ENCODE measurements around the gene MRPL12.

The MRPL12 gene

GRCh38 chr17:81683208-81683583 is 20.0 kb upstream of the MRPL12 start:
- no peak for DNase-seq

DNA sequence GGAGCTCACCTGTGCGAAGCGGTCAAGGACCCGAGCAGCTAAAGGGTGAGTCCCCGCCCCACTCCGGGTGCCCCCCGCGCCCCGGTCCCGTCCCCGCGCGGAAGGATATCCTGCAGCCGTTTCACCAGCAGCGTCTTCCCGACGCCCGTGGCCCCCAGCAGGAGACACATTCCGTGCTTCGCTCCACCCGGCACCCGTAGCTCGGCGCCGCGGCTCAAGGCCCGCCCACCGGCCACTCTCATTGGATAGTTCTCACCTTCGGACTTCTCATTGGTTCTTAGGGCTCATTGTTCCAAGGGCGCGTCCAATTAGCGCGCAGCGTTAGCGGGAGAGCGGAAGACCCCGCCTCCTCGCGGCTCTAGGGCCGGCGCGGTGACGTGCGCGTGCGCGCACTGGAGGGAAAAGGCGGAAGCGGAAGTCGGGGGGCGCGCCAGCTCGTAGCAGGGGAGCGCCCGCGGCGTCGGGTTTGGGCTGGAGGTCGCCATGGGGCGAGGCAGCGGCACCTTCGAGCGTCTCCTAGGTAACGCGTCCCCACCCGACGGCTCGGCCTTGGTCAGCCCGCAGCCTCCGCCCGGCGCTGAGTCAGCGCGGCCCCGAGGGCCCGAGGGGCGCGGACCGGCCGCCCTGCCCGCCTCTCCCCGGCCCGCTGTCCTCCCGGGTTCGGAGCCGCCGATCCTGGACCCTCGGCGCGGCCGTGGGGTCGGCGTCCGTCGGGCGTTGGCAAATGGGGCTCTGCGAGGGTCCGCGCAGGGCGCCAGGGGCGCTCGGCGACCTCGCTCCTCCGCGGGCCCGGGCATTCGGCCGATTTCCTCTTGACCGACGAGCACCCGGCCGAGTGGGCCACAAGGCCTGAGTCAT is 19.4 kb upstream of the MRPL12 start, which contains the start of the genes ARL16 and HGS:
Gene ARL16 (minus strand): TSS at position 214 of the 858 bp plus-strand sequence. CDS start 44 bp downstream, at position 170.
Gene HGS (plus strand): TSS at position 428 of the 858 bp plus-strand sequence. CDS start 56 bp downstream, at position 484.
- peak; percentile 61 to 85 for DNase-seq

DNA sequence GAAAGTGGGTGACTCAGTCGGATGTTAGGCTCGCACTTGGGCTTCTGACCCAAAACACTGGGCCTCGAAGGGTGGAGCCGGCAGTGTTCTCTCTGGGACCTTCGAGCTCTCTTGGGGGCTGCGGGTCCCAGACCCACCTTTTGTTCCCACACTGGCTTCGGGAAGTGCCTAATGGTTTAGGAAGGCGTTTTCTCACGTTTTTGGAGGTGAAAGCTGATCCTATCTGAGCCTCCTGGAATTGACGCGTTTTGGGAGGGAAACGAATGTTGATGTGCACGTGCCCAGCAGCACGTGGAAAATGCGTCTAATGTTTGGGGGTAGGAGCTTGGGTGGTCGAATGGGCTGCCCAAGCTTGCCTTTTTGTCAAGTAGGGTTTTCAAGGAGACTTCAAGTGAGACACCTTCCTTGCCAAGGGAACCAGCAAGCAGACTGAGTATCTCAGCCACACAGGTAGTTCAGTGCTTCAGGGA is 18.7 kb upstream of the MRPL12 start:
- DNase-seq: no peak

DNA sequence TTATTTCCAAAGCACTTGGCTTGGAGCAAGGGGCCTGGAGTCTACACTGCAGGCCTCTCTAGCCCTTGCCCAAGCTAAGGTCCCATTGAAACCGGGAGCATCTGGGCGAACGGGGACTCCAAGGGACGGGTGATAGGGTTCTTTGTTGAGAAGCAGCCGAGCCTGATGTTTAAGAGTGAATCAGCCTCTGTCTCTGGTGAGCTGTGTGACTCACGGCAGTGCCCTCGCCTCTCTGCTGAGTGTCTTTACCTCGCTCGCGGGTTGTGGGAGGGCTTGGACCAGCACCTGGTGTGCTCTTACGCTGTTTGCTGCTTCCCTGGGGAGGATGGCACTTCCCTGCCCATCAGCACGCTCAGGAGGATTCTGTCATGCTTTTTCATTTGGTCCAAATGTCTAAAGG is 18.1 kb upstream of the MRPL12 start:
- no peak for DNase-seq

DNA sequence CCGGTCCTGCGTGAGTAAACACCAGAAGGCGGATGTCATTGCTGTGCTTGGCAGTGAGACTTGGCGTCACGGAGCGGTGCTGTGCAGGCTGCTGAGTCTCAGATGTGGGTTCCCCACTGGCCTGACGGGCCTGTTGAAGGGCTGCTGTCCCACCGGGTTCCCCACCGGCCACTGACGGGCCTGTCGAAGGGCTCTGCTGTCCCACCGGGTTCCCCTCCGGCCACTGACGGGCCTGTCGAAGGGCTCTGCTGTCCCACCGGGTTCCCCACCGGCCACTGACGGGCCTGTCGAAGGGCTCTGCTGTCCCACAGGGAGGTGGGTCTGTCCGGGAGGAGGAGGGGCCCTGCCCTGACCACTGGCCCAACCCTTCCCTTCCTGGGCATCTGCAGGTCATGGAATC is 16.6 kb upstream of the MRPL12 start:
- no peak for DNase-seq

DNA sequence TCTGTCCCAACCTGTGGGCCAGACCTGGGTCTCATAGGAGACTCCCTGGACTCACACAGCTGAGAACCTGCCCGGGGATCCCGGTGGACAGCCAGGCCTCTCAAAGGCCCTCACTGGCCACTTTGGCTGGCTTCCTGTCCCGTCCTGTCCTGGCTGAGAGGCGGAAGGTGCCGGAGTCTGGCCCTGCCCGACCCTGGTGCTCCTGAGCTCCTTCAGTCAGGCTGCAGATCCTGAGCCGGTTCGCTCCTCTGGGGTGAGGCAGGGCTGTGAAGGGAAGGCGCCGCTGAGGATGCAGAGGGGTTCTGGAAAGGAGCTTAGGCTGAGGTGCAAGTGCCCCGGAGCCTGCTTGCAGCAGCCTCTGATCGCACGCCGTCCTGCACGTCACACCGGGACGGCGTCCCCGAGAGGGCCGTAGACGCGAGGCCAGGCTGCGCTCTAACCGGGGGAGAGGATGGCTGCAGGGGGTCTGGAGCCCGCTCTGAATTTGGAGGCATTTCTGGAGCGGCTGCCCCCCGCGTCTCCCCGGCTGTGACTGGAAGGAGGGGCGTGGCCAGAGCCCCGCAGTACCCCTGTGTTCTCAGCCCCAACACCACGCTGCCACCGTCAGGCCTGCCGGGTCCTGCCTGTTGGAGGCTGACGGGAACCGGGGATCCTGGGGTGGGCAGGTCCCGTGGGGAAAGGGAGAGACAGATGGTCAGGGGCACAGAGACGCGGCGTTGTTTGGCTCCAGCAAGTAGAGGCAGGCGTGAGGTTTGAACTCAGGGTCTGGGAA is 15.2 kb upstream of the MRPL12 start:
- DNase-seq: no peak

GRCh38 chr17:81688616-81689015 is 14.6 kb upstream of the MRPL12 start:
- no peak for DNase-seq

GRCh38 chr17:81690066-81690465 is 13.1 kb upstream of the MRPL12 start:
- DNase-seq: no peak

DNA sequence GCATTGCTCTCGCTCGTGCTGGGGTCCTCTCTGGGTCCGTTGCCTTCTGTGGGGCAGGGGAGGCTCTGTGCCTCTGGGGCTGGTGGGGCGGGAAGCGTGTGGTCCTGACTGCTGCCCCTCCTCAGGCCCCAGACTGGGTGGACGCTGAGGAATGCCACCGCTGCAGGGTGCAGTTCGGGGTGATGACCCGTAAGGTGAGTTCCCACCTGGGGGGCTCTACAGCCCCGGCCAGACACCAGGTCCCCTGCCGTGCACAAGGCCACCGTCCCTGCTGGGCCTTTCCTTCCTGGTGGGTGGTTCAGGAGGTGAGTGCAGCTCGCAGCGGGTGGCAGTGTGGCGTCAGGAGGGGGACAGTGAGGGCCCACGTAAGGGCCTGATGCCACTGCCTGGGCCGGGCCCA is 12.6 kb upstream of the MRPL12 start:
- no peak for DNase-seq

- no peak for DNase-seq
These were observed 12.0 kb upstream of the MRPL12 start for GRCh38 chr17:81691196-81691595.

- no peak for DNase-seq
These were observed 11.6 kb upstream of the MRPL12 start for GRCh38 chr17:81691608-81692007.

GRCh38 chr17:81693509-81694210 is 9.5 kb upstream of the MRPL12 start:
- DNase-seq: no peak

DNA sequence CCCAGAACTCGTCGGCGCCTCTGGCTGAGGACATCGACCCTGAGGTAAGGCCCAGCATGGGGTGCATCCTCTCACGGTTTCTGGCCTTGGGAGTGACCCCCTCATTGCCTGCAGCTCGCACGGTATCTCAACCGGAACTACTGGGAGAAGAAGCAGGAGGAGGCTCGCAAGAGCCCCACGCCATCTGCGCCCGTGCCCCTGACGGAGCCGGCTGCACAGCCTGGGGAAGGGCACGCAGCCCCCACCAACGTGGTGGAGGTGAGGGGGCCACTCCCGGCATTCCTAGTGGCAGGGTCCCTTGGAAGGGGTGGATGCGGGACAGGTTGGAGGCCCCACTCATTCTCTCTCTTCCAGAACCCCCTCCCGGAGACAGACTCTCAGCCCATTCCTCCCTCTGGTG is 8.4 kb upstream of the MRPL12 start:
- no peak for DNase-seq

GRCh38 chr17:81695211-81695610 is 8.0 kb upstream of the MRPL12 start:
- no peak for DNase-seq

GRCh38 chr17:81695801-81696200 is 7.4 kb upstream of the MRPL12 start:
- DNase-seq: no peak

GRCh38 chr17:81696218-81696941 is 6.8 kb upstream of the MRPL12 start:
- DNase-seq: no peak

DNA sequence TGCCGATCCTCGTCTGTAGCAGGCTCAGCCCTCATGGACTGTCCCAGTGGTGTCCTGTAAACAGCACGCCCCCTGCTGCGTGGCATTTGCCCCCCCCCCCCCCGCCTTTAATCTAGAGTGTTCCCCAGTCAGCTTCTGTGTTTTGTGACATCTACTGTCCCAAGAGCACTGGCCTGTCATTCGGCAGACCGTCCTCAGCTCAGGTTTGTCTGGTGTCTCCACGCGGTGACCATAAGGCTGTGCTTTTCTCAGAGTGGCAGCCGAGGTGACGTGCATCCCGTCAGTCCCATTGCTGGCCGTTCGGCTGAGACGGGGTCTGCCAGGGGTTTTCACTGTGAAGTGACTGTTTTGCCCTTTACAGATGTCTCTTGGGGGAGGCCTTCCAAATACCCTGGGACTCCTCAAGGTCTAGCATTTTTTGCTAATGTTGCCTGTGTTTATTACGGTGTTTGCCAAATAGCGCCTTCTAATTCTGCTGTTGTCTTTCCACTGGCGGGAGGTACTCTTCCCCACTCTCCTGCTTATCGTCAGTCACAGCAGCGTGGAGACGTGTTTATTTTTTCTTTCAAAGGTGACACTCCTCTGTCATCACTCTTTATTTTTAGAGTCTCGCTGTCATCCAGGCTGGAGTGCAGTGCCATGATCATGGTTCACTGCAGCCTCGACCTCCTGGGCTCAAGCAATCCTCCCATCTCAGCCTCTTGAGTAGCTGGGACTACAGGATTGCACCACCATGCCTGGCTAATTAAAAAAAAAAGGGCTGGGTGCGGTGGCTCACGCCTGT is 5.7 kb upstream of the MRPL12 start:
- DNase-seq: no peak

DNA sequence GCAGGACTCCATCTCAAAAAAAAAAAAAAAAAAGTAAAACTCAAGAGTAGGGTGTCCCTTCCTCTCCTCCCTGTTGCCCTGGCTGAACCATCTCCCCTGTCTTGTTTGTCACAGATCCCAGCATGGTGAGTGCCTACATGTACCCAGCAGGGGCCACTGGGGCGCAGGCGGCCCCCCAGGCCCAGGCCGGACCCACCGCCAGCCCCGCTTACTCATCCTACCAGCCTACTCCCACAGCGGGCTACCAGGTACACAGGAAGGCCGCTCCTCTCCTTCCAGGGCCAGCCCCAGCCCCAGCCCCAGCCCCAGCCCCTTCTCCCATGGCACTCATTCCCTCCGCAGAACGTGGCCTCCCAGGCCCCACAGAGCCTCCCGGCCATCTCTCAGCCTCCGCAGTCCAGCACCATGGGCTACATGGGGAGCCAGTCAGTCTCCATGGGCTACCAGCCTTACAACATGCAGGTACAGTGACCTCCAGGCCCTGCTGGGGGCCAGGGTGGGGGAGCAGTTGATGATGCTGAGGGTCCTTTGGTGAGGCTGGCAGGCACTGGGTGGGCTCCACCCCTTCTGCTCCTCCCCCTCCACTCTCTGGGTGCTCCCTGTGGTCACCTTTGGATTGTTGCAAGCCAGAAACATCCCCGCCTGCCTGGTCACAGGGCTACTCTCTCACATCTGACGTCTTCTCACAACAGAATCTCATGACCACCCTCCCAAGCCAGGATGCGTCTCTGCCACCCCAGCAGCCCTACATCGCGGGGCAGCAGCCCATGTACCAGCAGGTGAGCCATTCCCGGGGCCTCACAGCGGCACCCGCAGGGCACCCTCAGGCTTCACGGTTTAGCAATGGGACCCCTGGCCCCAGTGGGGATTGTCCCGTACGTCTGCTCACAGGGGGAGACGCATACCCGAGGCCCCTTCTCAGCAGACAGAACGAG is 2.5 kb upstream of the MRPL12 start:
- no peak for DNase-seq

DNA sequence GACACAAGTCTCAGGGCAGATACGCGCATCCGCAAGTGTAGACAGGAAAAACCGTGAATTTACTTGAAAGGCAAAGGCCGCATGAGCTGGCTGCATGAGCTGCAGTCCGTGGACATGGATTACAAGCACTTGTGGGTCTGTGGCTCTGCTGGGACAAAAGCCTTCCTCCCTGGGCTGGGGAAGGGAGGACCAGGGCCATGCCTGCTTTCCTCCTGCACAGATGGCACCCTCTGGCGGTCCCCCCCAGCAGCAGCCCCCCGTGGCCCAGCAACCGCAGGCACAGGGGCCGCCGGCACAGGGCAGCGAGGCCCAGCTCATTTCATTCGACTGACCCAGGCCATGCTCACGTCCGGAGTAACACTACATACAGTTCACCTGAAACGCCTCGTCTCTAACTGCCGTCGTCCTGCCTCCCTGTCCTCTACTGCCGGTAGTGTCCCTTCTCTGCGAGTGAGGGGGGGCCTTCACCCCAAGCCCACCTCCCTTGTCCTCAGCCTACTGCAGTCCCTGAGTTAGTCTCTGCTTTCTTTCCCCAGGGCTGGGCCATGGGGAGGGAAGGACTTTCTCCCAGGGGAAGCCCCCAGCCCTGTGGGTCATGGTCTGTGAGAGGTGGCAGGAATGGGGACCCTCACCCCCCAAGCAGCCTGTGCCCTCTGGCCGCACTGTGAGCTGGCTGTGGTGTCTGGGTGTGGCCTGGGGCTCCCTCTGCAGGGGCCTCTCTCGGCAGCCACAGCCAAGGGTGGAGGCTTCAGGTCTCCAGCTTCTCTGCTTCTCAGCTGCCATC is 1.7 kb upstream of the MRPL12 start:
- no peak for DNase-seq
